ENCODE data around the gene VPS41.

DNA sequence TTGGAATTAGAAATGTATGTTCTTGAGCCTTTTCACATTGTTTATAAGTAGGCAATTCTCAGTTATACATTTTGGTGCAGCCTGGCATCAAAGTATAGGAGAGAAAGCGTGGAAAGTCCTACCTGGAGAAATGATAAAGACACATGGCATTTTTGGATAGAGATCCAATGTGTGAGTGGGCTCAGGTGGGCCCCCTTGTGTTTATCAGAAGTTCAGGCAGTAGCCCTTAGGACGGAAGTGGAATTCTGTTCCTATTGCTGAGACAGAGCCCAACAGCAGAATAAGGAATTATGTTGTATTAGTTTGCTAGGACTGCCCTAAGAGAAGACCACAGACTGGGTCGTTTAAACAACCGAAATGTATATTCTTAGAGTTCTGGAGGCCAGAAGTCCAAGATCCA, 192.6 kb downstream of the VPS41 start:
- TF ChIP-seq, protein P1, sequence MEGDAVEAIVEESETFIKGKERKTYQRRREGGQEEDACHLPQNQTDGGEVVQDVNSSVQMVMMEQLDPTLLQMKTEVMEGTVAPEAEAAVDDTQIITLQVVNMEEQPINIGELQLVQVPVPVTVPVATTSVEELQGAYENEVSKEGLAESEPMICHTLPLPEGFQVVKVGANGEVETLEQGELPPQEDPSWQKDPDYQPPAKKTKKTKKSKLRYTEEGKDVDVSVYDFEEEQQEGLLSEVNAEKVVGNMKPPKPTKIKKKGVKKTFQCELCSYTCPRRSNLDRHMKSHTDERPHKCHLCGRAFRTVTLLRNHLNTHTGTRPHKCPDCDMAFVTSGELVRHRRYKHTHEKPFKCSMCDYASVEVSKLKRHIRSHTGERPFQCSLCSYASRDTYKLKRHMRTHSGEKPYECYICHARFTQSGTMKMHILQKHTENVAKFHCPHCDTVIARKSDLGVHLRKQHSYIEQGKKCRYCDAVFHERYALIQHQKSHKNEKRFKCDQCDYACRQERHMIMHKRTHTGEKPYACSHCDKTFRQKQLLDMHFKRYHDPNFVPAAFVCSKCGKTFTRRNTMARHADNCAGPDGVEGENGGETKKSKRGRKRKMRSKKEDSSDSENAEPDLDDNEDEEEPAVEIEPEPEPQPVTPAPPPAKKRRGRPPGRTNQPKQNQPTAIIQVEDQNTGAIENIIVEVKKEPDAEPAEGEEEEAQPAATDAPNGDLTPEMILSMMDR (conservative IDR thresholded peaks at IDR 0.05; ENCODE audit: low read length) = 0 out of 2 replicates have a peak, but pooled peaks have one; percentile 18
- no peak for TF ChIP-seq EZH2phosphoT487 (IDR thresholded peaks at IDR 0.05; ENCODE audit: borderline replicate concordance)

Data from Loucy (cell line).